ENCODE measurements around the gene PPP3CA.

- TF ChIP-seq POLR2AphosphoS5 (IDR thresholded peaks at IDR 0.05; ENCODE audit: low read depth, low read length) (no peak), CTCF (IDR thresholded peaks at IDR 0.05) (no peak), REST (IDR thresholded peaks at IDR 0.05; ENCODE audit: insufficient read depth in 1 of 2, low read depth in 2 of 2, low read length in 1 of 2) (no peak), TCF7L2 (IDR thresholded peaks at IDR 0.05; ENCODE audit: low read depth, low read length) (no peak), SIN3A (IDR thresholded peaks at IDR 0.05; ENCODE audit: borderline replicate concordance, insufficient read depth, low read depth, low read length) (no peak)
These were observed 45.9 kb upstream of the PPP3CA start for GRCh38 chr4:101393256-101393655.
